ENCODE data around the gene CRY1. TPM values are rescaled to one million over a fixed set of nuclear protein-coding genes. Genes with fewer than 3 reads are reported as not detected.

CRY1 gene
- total RNA-seq, 1 donor from 2014 or later, result 12.0 TPM

DNA sequence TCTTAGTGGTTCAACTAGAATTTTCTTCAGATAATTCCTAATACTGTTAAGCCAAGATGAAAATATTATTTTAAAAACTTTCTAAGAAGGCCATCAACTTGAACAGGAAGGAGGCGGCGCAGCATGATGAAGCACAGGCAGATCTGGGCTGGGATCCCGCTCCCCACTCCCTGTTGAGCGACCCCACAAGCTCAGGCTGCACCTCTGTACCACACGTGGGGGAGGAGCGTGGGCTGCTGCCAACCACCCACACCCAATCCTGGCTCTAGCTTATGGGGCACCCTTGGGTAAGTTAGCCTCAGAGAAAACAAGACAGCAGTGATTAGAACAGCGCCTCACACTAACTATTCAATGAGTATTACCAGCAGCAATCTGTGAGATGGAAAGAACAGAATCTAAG lies 112.4 kb downstream of the CRY1 start:
- no peak for DNase-seq (ENCODE audit: low spot score)
- intact Hi-C loops (cut with DNase I), result no loop called here

DNA sequence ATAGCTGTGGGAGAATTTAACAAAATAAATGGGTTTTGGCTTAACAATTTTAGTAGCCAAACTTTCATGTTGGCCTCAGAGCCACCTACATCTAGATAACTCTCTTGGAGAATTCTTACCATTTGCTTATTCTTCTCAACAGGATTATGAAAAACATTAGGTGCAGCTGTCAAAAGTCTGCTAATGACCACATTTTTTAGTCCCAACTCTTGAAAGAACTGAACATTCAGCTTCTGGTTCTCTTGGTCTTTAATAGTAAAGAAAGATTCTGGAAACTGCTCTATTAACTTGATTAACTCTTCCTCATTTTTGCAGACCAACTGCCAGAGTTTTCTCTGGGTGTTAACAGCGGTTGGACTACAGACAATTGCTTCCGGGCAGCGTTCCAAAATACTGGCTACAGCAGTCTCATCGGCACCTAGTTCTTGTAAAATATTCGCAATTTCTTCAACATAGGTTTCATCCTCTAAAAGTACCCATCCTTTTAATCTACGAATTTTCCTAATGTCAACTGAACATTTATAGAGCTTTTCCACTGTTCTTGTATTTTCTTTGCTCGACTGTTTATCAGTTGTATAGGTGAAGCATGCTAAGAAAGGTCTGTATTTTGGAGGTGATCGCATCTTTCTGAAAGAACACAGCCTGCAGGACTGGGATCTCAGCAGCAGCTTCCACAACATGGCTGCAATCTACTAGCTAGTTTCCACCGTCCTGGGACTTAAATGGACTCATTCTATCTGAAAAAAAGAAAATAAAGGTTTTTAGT lies 115.1 kb downstream of the CRY1 start:
- DNase-seq (ENCODE audit: low spot score), result no peak
- intact Hi-C loops (cut with DNase I), result no loop called here

DNA sequence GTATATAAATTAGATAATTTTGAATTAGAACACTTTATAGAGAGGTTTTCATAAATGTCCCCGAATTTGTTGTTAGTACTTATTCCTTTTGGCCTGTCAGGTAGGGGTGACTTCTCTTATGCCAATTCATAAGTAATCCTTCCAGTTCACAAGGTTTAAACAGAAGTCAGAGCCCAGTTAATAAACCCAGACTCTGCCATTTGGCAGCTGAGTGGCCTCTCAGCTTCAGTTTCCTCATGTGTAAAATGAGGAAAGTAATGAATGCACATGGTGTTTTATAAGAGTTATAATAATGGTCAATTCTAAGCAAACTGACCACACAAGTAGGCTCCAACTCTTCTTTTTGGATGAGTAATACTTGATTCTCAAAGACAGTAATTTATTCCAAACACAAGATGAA lies 116.7 kb downstream of the CRY1 start:
- DNase-seq (ENCODE audit: low spot score), result no peak
- intact Hi-C loops (cut with DNase I), result loop anchor here (2.0 kb wide), 1 partner anchor 20 kb away; no protein-coding TSS in a partner anchor

DNA sequence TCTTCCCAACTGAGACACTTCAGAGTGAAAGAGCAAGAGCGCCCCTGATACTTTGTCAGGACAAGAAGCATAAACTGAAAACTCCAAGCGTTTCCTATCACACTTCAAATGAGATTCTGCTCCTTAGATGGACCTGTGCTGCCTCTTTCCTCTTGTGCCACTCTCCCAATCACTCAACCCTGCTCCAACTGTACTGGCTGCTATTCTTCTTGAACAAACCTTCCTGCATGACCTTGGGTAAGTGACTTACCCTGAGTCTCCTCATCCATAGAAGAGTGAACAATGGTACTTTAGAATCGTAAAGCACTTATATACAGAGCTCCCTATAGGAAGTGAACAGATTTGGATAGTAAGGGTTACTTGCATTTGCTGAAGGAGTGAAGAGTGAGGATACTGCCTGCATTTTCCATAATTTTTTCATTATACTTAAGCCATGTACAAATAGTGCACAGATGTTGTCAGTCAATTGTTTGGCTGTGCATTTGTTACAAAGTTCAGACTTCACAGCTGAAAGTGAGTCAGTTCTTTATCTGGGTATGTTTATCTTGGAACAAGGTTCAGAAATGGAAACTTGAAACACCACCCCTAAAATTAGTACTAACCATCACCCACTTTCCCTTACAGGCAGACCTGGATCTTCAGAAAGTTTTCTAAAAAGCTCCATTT lies 117.2 kb downstream of the CRY1 start:
- no peak for DNase-seq (ENCODE audit: low spot score)
- intact Hi-C loops (cut with DNase I), result loop anchor here (2.0 kb wide), 1 partner anchor 19 kb away; no protein-coding TSS in a partner anchor

DNA sequence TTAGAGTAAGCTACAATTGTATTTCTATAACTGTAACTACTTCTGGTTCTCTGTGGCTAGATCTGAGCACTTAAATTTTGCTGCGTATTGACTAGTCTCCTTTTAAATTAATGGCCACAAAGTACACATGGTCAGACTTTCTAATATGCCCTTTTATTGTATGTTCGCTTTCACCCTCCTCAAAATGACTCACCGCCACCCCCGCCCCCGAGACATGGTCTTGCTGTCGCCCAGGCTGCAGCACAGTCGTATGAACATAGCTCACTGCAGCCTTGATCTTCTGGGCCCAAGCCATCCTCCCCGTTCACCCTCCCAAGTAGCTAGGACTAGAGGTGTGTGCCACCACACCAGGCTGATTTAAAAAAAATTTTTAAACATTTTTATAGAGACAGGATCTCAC lies 118.3 kb downstream of the CRY1 start:
- intact Hi-C loops (cut with DNase I), result no loop called here
- DNase-seq (ENCODE audit: low spot score), result no peak

DNA sequence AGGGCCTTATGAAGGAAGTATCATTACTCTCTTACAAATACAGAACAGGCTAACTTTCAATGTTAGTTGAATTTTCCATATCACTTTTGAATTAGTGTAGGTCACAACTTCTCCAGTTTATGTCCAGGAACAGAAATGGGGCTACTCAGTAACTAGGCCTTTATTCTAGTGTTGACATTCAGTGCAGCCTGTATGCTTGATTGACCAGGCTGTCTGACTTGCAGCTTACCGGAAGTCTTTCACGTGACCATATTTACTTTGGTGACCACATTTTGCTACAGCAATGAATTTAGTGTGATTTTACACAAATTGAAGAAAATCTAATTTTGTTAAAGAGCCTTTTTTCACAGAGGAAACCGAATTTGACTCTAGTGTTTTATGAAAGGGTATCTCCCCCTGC lies 118.8 kb downstream of the CRY1 start:
- intact Hi-C loops (cut with DNase I), result no loop called here
- DNase-seq (ENCODE audit: low spot score), result no peak

DNA sequence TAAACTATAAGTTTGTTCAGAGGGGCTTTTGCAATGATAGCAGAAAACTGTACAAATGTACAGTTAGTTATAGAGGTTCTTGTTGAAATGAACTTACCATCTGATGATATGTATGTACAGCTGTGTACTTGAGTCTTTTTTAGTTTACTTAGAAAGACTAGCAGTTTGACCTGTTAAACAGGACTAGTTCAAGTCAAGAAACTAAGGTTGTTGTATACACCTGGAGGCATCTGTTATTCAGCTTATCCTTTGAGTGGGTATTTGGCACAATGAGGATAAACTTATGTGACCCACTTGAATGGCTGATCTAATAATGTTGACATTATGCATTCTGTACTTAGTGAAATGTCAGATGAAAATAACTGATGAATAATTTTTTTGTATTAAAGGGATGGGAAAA lies 119.8 kb downstream of the CRY1 start:
- intact Hi-C loops (cut with DNase I), result no loop called here
- no peak for DNase-seq (ENCODE audit: low spot score)

DNA sequence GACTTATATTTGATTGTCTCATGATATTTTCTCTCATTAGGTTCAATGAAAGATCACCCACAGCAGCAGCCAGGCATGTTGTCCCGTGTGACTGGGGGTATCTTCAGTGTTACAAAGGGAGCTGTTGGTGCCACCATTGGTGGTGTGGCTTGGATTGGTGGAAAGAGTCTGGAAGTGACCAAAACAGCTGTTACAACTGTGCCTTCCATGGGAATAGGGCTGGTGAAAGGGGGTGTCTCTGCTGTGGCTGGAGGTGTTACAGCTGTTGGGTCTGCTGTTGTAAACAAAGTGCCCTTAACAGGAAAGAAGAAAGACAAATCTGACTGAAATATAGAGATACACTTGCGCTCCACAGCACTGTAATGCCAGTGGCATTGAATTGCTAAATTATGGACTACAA lies 122.3 kb downstream of the CRY1 start:
- intact Hi-C loops (cut with DNase I), result no loop called here
- no peak for DNase-seq (ENCODE audit: low spot score)

DNA sequence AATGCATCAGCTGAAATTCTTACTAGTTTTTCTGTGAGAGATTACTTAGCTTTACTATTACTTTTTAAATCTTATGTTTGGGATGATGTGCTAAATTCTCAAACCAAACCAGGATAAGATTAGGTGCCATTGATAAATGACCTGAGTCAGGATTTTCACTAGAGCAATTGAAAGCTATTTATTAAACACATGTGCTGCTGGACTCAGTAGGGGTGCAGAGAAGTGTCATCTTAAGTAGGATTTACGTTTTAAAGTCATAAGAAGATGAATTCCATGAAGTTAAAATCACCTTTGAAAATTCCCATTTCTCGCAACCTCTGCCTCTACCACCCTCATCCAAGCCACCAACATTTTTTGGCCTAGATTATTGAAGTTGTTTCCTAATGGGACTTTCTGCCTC lies 128.8 kb downstream of the CRY1 start:
- intact Hi-C loops (cut with DNase I), result no loop called here

DNA sequence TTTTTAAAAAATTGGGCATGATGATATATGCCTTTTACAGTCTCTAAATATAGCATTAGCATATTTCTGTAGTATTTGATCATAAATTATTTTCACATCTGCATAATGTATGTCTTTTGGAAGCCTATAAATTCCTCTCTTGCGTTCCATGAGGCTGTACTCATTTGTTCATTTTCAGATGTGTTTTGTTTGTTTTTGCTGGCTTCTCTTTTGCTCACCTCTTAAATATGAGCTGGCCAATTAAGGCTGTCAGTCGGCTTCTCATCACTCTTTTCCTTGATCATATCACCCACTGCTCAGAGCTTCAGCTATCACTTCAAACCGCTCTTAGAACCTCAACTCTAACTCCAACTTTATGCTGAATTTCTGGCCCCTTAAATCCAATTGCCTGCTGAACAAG lies 131.1 kb downstream of the CRY1 start:
- intact Hi-C loops (cut with DNase I), result no loop called here
- no peak for DNase-seq (ENCODE audit: low spot score)

More for the DNA sequence above, 128.8 kb downstream of the CRY1 start:
- DNase-seq (ENCODE audit: low spot score), result no peak

DNA sequence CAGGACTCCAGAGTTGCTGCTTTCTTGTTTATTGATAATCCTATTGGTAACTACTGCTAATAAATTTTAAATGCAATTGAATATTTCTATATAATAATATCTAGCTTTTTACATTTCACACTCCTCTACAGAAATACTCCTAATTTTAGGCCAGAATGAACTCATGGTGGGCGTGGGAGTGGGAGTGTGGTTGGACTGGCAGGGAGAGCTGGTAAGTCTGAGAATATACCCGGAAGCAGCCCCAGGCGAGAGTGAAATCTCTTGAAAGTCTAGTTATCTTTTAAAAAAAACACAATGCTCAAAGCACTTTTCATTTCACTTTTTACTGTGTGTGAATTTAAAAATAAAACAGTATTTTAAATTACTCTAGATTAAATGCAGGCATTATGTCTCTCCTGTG lies 132.9 kb downstream of the CRY1 start:
- no peak for DNase-seq (ENCODE audit: low spot score)
- intact Hi-C loops (cut with DNase I), result no loop called here

DNA sequence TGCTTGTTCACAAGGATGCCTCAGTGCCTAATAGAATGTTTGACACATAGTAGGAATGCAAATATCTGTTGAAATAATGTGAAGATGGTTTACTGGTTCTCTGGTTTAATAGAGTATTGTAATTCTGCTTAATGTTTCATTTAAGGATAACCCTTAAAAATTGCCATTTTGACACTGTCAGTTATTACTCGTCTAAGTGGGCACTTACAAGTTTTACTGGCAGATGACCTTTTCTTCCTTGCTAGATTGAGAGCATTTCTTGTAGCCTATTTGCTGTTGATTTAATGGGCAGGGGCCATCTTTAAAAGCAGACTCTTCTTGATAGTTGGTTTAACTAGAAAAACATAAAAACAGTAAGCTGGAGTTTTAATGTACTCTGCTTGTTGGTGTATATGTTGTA lies 135.8 kb downstream of the CRY1 start:
- DNase-seq (ENCODE audit: low spot score), result no peak
- intact Hi-C loops (cut with DNase I), result loop anchor here (2.0 kb wide), 3 partner anchors 19 to 135 kb away; partner anchors contain the start of genes CRY1 and MTERF2

DNA sequence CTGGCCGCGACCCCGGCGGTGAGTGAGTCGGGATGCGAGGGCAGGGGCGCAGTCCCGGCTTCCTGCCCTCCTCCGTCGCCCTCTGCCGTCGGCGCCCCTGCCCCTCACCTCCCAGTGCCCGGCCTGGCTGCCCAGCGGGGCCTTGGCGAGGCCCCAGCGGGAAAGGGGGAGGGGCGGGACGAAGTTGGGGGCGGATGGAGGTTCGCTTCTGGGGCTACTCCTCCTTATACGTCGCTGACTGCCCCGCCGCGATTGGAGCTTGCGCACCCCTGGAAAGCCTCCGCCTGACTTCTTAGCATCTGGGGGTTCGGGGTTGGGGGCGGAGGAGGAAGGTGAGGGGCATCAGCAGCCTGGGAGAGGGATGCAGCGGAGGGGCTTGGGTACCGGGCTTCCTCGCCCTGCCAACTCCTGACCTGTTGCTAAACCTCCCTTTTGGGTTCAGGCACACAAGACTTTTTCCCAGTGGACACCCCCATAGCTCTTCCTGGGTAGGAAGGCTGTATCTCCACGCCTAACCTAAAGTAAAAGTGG lies 137.2 kb downstream of the CRY1 start:
- DNase-seq (ENCODE audit: low spot score), result peak; percentile 80
- intact Hi-C loops (cut with DNase I), result loop anchor here (2.0 kb wide), 3 partner anchors 21 to 137 kb away; partner anchors contain the start of genes CRY1 and MTERF2

DNA sequence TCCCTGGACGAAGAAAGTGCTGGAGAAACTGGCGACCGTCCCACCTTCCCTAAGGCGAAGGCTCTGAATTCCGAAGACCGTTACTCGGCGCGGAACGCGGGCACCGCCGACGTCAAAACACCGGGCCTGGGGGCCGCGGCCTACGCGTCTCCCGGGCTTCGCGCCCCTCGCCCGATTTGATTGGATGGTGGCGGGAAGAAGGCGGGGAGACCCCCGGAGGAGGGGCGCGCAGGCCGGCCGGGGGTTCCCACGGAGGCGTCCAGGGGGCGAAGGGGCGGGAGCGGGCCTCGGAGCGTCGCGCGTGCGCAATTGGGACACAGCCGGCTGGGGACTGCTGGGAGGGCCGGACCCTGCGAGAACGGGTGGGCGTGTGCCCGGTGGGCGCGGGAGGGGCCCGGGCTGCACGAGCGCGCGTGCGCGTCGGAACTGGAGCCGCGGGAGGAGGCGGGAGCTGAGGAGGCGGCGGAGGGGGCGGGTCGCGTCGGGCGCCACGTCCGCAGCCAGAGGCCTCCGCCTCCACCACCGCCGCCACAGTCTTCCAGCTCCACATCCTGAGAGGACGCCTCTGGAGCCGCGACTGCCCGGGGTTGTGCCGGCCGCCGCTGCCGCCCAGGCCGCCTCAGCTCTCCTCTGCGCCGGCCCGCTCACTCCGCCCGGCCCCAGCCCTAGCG lies 137.8 kb downstream of the CRY1 start, which contains the start of gene TMEM263:
TMEM263 (plus strand) TSS at position 531 of the 671 bp plus-strand sequence. CDS start 11,210 bp downstream, outside the sequence.
- intact Hi-C loops (cut with DNase I), result loop anchor here (2.0 kb wide), 4 partner anchors 21 to 181 kb away; partner anchors contain the start of genes CRY1, MTERF2 and RIC8B
- DNase-seq (ENCODE audit: low spot score), result peak; percentile 97

DNA sequence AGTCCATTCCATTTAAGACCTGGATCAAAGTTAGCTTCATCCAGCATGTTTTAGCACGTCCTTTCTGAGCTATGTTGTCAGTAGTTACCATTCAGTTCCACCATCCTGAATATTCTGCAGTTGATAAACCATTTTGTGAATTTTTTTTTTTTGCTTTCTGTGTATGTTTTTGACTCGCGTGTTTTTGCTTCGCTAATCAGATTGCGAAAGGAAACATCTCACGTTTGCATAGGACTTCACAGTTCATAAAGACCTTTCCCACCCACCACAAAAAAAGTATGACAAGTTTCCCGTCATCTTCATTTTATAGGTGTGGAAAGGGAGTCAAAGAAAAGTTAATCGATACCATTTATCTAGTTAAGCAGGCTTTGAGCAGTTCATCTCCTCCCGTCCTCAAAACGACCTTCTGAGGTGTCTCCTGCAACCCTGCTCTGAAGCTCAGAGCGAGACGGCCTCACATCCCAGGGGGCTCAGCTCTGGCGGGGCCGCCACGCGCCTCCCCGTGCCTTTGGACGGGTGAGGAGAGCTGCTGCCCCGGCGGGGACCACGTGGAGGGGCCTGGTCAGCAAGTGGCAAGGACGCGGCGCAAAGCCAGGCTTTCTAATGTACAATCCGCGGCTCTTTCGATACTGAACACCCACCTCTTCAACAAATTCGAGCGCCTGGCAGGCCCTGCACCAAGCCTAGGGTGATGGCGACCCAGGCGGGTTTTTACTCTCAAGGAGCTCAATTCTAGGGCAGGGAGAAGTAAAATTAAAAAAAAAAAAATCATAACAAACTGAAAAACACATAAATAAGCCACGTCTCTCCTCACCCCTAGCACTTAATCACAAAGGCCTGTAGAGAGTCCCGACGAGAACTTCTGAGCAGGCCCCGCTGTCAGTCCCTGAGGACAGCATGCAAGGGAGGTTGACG lies 138.6 kb downstream of the CRY1 start:
- no peak for DNase-seq (ENCODE audit: low spot score)
- intact Hi-C loops (cut with DNase I), result loop anchor here (2.0 kb wide), 1 partner anchor 180 kb away; the partner anchor contains the start of gene RIC8B

DNA sequence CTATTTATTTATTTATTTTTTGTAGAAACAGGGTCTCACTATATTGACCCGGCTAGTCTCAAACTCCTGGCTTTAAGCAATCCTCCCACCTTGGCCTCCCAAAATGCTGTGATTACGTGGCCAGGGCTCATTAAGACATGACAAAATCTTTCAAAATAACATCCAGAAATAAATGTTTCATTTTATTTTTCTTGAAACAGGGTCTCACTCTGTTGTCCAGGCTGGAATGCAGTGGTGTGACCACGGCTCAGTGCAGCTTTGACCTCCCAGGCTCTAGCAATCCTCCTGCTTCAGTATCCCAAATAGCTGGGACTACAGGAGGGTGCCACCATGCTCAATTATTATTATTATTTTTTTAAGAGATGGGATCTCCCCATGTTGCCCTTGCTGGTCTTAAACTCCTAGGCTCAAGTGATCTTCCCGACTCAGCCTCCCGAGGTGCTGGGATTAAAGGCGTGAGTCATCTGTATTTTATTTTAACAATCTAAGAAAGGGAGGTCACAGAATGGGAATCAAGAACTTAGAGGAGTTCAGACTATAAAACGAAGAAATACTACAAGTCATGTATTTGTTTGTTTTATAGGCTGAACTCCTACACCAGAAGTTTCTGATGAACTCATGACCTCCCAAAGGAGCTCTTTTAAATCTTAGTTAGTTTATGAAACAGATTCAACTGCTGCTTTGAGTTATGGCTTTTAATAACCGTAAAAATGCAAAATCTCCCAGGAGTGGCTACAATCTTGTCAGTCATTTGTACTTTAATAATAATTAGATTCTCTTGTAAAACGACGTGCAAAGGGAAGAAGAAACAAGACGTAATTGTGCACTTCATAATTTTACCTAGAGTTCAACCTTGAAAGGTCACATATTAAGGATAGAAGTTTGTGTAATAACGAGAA lies 139.7 kb downstream of the CRY1 start:
- intact Hi-C loops (cut with DNase I), result loop anchor here (2.0 kb wide), 1 partner anchor 179 kb away; the partner anchor contains the start of gene RIC8B
- DNase-seq (ENCODE audit: low spot score), result no peak

DNA sequence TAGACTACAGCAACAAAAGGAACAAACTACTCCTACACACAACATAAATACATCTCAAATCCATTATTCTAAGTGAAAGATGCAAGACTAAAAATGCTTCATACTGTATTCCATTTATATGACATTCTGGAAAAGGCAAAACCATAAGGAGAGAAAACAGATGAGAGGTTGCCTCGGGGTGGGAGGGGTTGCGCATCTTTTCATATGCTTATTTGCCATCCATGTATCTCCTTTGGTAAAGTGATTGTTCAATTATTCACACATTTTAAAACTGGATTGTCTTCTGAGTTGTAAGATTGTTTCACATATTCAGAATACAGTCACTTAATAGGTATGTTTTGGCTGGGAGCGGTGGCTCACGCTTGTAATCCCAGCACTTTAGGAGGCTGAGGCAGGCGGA lies 142.8 kb downstream of the CRY1 start:
- intact Hi-C loops (cut with DNase I), result no loop called here
- no peak for DNase-seq (ENCODE audit: low spot score)

DNA sequence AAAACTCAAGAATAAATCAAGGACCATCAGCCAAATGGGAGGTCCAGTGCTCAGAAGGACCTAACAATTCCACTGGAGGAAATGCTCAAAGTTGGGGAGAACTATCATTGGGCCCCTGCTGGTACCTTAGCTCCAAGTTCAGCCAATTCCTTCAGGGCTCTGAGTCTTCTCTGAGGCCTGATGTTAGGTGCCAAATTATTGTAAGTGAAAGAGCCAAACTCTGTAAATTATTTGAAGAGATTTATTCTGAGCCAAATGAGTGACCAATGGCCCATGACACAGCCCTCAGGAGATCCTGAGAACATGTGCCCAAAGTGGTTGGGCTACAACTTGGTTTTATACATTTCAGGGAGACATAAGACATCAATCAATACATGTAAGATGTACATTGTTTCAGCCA lies 145.9 kb downstream of the CRY1 start:
- DNase-seq (ENCODE audit: low spot score), result no peak
- intact Hi-C loops (cut with DNase I), result no loop called here

All from cardiac septum (tissue), 1 donor.